ENCODE data around the gene GZF1. TPM values are rescaled to one million over a fixed set of nuclear protein-coding genes. Genes with fewer than 3 reads are reported as not detected.
"Not testable (repeated sequence)": the region's sequence is repeated elsewhere in the genome, so short reads cannot be mapped to it uniquely, and the experiment has no call there.

GZF1 gene
- total RNA-seq, 1 donor from 2014 or later, result 24.9 TPM

GRCh38 chr20:23343590-23343989 is 18.4 kb upstream of the GZF1 start:
- TF ChIP-seq CTCF (IDR thresholded peaks at IDR 0.05; ENCODE audit: borderline replicate concordance), result no peak
- intact Hi-C loops (cut with micrococcal nuclease), result loop anchor here (10.0 kb wide), 1 partner anchor 99 kb away; no protein-coding TSS in a partner anchor
- Histone ChIP-seq H3K27me3 (ENCODE audit: low read depth) (no peaks in the 10 kb centered on the region), H3K9me3 (replicated peaks) (no peaks in the 10 kb centered on the region), H3K4me3 (no peak overlapping the region), H3K4me1 (no peaks in the 10 kb centered on the region), H3K27ac (replicated peaks) (no peak overlapping the region), H3K36me3 (no peaks in the 10 kb centered on the region)
- DNase-seq, result no peak

GRCh38 chr20:23344336-23344735 is 17.6 kb upstream of the GZF1 start:
- Histone ChIP-seq H3K27me3 (ENCODE audit: low read depth) (no peaks in the 10 kb centered on the region), H3K4me1 (peaks cover 5% of the 10 kb centered on the region), H3K27ac (replicated peaks) (no peak overlapping the region), H3K4me3 (no peak overlapping the region), H3K9me3 (replicated peaks) (no peaks in the 10 kb centered on the region), H3K36me3 (no peaks in the 10 kb centered on the region)
- no peak for DNase-seq
- no peak for TF ChIP-seq CTCF (IDR thresholded peaks at IDR 0.05; ENCODE audit: borderline replicate concordance)
- intact Hi-C loops (cut with micrococcal nuclease), result loop anchor here (10.0 kb wide), 1 partner anchor 100 kb away; no protein-coding TSS in a partner anchor

GRCh38 chr20:23346002-23346401 is 16.0 kb upstream of the GZF1 start:
- H3K9me3 ChIP-seq (replicated peaks), result no peaks in the 10 kb centered on the region
- intact Hi-C loops (cut with micrococcal nuclease), result loop anchor here (10.0 kb wide), 1 partner anchor 101 kb away; no protein-coding TSS in a partner anchor
- peaks cover 12% of the 10 kb centered on the region for H3K4me1 ChIP-seq
- H3K27ac ChIP-seq (replicated peaks), result no peak overlapping the region
- H3K4me3 ChIP-seq, result no peak overlapping the region
- no peak for DNase-seq
- H3K27me3 ChIP-seq (ENCODE audit: low read depth), result no peaks in the 10 kb centered on the region
- no peaks in the 10 kb centered on the region for H3K36me3 ChIP-seq
- no peak for TF ChIP-seq CTCF (IDR thresholded peaks at IDR 0.05; ENCODE audit: borderline replicate concordance)

GRCh38 chr20:23347791-23348190 is 14.2 kb upstream of the GZF1 start:
- H3K27ac ChIP-seq (replicated peaks), result no peak overlapping the region
- no peak for DNase-seq
- H3K36me3 ChIP-seq, result no peaks in the 10 kb centered on the region
- no peak overlapping the region for H3K4me3 ChIP-seq
- no peaks in the 10 kb centered on the region for H3K9me3 ChIP-seq (replicated peaks)
- H3K27me3 ChIP-seq (ENCODE audit: low read depth), result no peaks in the 10 kb centered on the region
- intact Hi-C loops (cut with micrococcal nuclease), result loop anchor here (10.0 kb wide), 1 partner anchor 103 kb away; no protein-coding TSS in a partner anchor
- no peak for TF ChIP-seq CTCF (IDR thresholded peaks at IDR 0.05; ENCODE audit: borderline replicate concordance)
- H3K4me1 ChIP-seq, result peaks cover 30% of the 10 kb centered on the region

- intact Hi-C loops (cut with micrococcal nuclease), result loop anchor here (10.0 kb wide), 1 partner anchor 104 kb away; no protein-coding TSS in a partner anchor
- not testable (repeated sequence) for DNase-seq
- H3K27ac ChIP-seq (replicated peaks), result peak overlapping the region; percentile 100
These were observed 13.5 kb upstream of the GZF1 start for GRCh38 chr20:23348510-23348909.

GRCh38 chr20:23349338-23350195 is 12.4 kb upstream of the GZF1 start:
- no peaks in the 10 kb centered on the region for H3K9me3 ChIP-seq (replicated peaks)
- peak; percentile 81 for DNase-seq
- peaks cover 8% of the 10 kb centered on the region for H3K36me3 ChIP-seq

More at GRCh38 chr20:23348510-23348909, 13.5 kb upstream of the GZF1 start:
- not testable (repeated sequence) for H3K9me3 ChIP-seq (replicated peaks); H3K36me3 ChIP-seq; H3K4me3 ChIP-seq; H3K27me3 ChIP-seq (ENCODE audit: low read depth)
- H3K4me1 ChIP-seq, result peaks cover 31% of the 10 kb centered on the region

More at GRCh38 chr20:23349338-23350195, 12.4 kb upstream of the GZF1 start:
- peak; percentile 60 for TF ChIP-seq CTCF (IDR thresholded peaks at IDR 0.05; ENCODE audit: borderline replicate concordance)
- Histone ChIP-seq H3K27me3 (ENCODE audit: low read depth) (no peaks in the 10 kb centered on the region), H3K4me3 (peak overlapping the region; percentile 99), H3K4me1 (peaks cover 31% of the 10 kb centered on the region), H3K27ac (replicated peaks) (peak overlapping the region; percentile 100)
- intact Hi-C loops (cut with micrococcal nuclease), result loop anchor here (10.0 kb wide), 1 partner anchor 105 kb away; no protein-coding TSS in a partner anchor
